ENCODE measurements around the gene SLC23A1. TPM values are rescaled to one million over a fixed set of nuclear protein-coding genes. Genes with fewer than 3 reads are reported as not detected.

The SLC23A1 gene
- total and polyA plus RNA-seq, 9 of the 15 experiments (the other 6 are each of a cell fraction or from before 2014, with no cell fraction given), result 0.03 to 0.20 (median 0.05) TPM; not detected in 5

DNA sequence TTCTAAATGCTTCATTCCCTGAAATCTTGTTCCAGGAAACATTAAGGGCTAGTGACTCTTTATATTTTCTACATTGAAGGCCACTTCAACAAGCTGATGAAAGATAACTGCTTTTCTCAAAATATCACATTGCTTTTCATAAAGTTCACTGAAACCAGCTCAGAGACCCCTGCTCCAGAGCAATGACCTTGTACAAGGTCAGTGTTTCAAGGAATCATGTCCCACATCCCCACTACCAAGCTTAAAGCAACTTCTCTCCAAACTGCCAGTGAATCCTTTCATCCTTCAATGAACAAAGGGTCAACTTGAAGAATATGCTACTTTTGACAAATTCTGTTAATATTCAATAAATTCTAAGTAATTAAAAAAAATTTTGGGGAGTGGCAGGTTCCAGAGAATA is 32.8 kb upstream of the SLC23A1 start:
- FAIRE-seq, result no peak
- Histone ChIP-seq H4K20me1 (replicated peaks; ENCODE audit: control insufficient read depth, insufficient read depth, low read length) (no peaks in the 10 kb centered on the region), H3K27me3 (ENCODE audit: control insufficient read depth in 2 of 2, insufficient read depth in 2 of 2, low read length in 2 of 2) (no peaks in the 10 kb centered on the region), H3K9me3 (replicated peaks; ENCODE audit: control insufficient read depth, insufficient read depth, low read depth, low read length) (no peaks in the 10 kb centered on the region), H3K79me2 (ENCODE audit: control insufficient read depth, insufficient read depth, low read length) (no peaks in the 10 kb centered on the region), H2AFZ (ENCODE audit: low read depth, low read length) (no peak overlapping the region), H3K4me1 (replicated peaks in 1 of 2; ENCODE audit: control insufficient read depth in 2 of 2, insufficient read depth in 2 of 2, low read length in 2 of 2) (peaks cover 4 to 13% of the 10 kb centered on the region in 2 experiments), H3K4me2 (ENCODE audit: insufficient read depth, low read length) (no peak overlapping the region; the same call in 1 of the 2 replicates), H3K36me3 (ENCODE audit: control insufficient read depth, insufficient read depth, low read length) (no peaks in the 10 kb centered on the region), H3K9me1 (ENCODE audit: control insufficient read depth, insufficient read depth, low read length) (no peaks in the 10 kb centered on the region), H3K27ac (ENCODE audit: extremely low read depth, low read depth, low read length) (no peak overlapping the region), H3K9ac (ENCODE audit: insufficient read depth in 1 of 2, low read depth in 2 of 2, low read length in 2 of 2) (no peak overlapping the region), H3K4me3 (no peak overlapping the region)
- POLR2A ChIA-PET, result interaction anchor here (0.6 to 1.9 kb wide), 4 partner anchors 10 to 23 kb away, joined by 3 to 6 read pairs (median 4); partner anchors contain the start of genes DNAJC18 and SPATA24
- intact Hi-C loops (cut with micrococcal nuclease) (loop anchor here (5.0 kb wide), 1 partner anchor 129 kb away; no protein-coding TSS in a partner anchor), in situ Hi-C loops (cut with MboI) (loop anchor here (10.0 kb wide), 1 partner anchor 349 kb away; no protein-coding TSS in a partner anchor)
- DNase-seq (ENCODE audit: extremely low read depth in 1 of 4, low spot score in 3 of 4), result no peak
- BruUV-seq (replicated peaks), result no TSS peak
- CTCF ChIA-PET (ENCODE audit: low intra/inter-chr PET ratio), result no interaction called here
- no peak for ATAC-seq
- TF ChIP-seq, protein P1, sequence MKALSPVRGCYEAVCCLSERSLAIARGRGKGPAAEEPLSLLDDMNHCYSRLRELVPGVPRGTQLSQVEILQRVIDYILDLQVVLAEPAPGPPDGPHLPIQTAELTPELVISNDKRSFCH (CRISPR knock-in tag; IDR thresholded peaks at IDR 0.05), result no peak
- TF ChIP-seq, protein P1 (tag; IDR thresholded peaks at IDR 0.05), result no peak
- 0 out of 2 replicates have a peak, but pooled peaks have one; percentile 39 for TF ChIP-seq EP300 (IDR thresholded peaks at IDR 0.05; ENCODE audit: low read length)
- TF ChIP-seq RUNX1 (IDR thresholded peaks at IDR 0.05; ENCODE audit: low read depth), result no peak
- no peak for TF ChIP-seq POLR3G (IDR thresholded peaks at IDR 0.05; ENCODE audit: extremely low read depth, insufficient read length, insufficient replicate concordance)
- TF ChIP-seq, protein P2, sequence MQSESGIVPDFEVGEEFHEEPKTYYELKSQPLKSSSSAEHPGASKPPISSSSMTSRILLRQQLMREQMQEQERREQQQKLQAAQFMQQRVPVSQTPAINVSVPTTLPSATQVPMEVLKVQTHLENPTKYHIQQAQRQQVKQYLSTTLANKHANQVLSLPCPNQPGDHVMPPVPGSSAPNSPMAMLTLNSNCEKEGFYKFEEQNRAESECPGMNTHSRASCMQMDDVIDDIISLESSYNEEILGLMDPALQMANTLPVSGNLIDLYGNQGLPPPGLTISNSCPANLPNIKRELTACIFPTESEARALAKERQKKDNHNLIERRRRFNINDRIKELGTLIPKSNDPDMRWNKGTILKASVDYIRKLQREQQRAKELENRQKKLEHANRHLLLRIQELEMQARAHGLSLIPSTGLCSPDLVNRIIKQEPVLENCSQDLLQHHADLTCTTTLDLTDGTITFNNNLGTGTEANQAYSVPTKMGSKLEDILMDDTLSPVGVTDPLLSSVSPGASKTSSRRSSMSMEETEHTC (IDR thresholded peaks at IDR 0.05), result no peak
- peak; percentile 75 for TF ChIP-seq ESRRA (IDR thresholded peaks at IDR 0.05; ENCODE audit: borderline replicate concordance, low read depth)
- TF ChIP-seq XRCC5 (IDR thresholded peaks at IDR 0.05; ENCODE audit: low read depth, low read length), result no peak
- TF ChIP-seq, protein P3, sequence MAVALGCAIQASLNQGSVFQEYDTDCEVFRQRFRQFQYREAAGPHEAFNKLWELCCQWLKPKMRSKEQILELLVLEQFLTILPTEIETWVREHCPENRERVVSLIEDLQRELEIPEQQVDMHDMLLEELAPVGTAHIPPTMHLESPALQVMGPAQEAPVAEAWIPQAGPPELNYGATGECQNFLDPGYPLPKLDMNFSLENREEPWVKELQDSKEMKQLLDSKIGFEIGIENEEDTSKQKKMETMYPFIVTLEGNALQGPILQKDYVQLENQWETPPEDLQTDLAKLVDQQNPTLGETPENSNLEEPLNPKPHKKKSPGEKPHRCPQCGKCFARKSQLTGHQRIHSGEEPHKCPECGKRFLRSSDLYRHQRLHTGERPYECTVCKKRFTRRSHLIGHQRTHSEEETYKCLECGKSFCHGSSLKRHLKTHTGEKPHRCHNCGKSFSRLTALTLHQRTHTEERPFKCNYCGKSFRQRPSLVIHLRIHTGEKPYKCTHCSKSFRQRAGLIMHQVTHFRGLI (CRISPR knock-in tag; IDR thresholded peaks at IDR 0.05), result no peak
- TF ChIP-seq MEIS2 (IDR thresholded peaks at IDR 0.05; ENCODE audit: partially characterized antibody), result peak; percentile 26
- no peak for TF ChIP-seq RBM22 (IDR thresholded peaks at IDR 0.05; ENCODE audit: low read depth, low read length, poor library complexity, severe bottlenecking)
- no peak for TF ChIP-seq NR2C1 (IDR thresholded peaks at IDR 0.05)
- TF ChIP-seq NR2C1 (tag; IDR thresholded peaks at IDR 0.05), result 0 out of 2 replicates have a peak, but pooled peaks have one; percentile 14
- TF ChIP-seq, protein P4, sequence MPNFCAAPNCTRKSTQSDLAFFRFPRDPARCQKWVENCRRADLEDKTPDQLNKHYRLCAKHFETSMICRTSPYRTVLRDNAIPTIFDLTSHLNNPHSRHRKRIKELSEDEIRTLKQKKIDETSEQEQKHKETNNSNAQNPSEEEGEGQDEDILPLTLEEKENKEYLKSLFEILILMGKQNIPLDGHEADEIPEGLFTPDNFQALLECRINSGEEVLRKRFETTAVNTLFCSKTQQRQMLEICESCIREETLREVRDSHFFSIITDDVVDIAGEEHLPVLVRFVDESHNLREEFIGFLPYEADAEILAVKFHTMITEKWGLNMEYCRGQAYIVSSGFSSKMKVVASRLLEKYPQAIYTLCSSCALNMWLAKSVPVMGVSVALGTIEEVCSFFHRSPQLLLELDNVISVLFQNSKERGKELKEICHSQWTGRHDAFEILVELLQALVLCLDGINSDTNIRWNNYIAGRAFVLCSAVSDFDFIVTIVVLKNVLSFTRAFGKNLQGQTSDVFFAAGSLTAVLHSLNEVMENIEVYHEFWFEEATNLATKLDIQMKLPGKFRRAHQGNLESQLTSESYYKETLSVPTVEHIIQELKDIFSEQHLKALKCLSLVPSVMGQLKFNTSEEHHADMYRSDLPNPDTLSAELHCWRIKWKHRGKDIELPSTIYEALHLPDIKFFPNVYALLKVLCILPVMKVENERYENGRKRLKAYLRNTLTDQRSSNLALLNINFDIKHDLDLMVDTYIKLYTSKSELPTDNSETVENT (CRISPR knock-in tag; IDR thresholded peaks at IDR 0.05), result no peak
- no peak for TF ChIP-seq ZFP1 (CRISPR knock-in tag; IDR thresholded peaks at IDR 0.05)
- TF ChIP-seq, protein P5, sequence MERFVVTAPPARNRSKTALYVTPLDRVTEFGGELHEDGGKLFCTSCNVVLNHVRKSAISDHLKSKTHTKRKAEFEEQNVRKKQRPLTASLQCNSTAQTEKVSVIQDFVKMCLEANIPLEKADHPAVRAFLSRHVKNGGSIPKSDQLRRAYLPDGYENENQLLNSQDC (CRISPR knock-in tag; IDR thresholded peaks at IDR 0.05), result no peak
- TF ChIP-seq SRF (CRISPR knock-in tag; IDR thresholded peaks at IDR 0.05), result no peak
